GM11168 (cell line): ENCODE results near the gene SDF2L1.
"Not testable (repeated sequence)": the region's sequence is repeated elsewhere in the genome, so short reads cannot be mapped to it uniquely, and the experiment has no call there.

Experiments used
- in situ Hi-C: fragments of 300-500 bp; cut with MboI; formaldehyde crosslinking; loops from one replicate; pipeline ENCODE4 v1.12.0; 2022; ENCODE audit warnings: low sequenced_read_pairs; ENCODE audit not compliant: unreplicated experiment

Gene SDF2L1

DNA sequence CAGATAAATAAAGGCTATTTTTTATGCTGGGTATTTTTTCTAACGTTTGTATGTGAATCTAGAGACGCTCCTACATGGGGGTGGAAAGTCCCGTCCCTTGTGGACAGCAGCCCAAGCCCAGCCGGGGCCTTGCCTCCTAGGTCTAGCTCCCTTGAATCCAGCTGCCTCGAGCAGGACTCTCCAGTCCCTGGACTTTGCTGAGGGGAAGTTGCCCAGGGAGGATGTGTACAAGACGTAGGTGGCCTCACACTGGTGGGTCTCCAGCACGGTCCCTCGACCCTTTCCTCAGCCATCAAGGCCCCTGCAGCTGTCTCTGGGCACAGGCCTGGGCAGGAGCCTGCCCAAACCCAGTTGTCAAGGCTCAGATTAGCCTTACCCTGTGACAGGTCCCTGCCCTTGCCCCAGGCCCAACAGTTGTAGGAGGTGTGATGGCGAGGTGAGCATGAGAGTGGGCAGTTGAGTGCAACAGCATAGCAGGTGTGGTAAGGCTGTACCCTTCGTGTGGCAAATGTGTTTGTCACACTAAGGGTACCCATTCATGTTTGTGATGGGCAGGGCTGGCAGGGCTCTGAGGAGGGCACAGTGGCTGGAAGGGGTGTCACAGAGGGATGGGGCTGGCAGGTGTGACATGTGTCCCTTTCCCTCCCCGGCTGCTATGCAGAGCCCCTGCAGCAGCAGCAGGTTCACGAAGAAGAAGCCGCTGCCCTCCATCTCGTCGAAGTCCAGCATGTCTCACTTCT is 6.2 kb upstream of the SDF2L1 start:
- in situ Hi-C loops: no loop called here

DNA sequence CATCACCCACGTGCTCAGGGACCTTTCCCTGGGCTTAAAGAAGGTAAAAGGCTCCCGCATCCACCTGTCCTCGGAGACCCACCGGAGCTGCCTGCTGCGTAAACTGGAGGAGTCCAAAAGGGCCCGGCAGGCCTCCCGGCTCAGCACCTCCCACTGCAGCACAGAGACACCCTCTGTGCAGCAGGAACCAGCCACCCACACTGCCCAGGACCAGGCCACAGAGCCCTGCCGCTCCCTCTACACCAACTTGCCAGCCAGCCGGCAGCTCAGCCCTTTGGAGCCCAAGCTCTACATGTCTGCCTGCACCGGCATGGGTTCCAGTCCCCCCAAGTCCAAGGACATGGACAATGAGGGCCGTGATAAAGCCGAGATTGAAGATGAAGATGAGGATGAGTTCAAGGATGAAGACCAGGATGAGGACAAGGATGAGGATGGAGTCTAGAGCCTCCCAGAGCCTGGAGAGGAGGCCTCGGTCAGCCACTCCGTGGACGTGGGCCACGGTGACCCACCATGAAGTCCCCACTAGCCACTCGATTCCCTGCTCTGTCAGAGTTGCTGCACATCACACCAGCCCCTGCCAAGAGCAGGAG is 5.4 kb upstream of the SDF2L1 start:
- in situ Hi-C loops: no loop called here

GRCh38 chr22:21637450-21637849 is 4.7 kb upstream of the SDF2L1 start:
- in situ Hi-C loops: not testable (repeated sequence)

GRCh38 chr22:21639359-21639758 is 2.7 kb upstream of the SDF2L1 start:
- in situ Hi-C loops: no loop called here

DNA sequence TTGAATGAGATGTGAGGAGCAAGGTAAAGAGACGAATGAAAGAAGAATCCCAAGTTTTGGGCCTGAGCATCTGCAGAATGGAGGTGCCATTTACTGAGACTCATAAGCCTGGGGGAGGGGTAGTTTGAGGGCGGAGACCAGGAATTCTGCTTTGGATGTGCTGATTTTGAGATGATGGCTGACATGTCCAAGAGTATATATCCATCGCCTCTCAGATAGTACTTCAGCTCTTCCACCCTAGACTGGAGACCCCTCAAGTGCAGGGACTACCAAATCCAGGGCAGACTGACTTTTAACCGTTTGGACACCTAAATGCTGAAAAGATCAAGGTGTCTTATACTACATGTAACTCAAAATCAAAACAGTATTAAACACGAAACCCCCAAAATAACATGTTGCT is 1.3 kb upstream of the SDF2L1 start:
- in situ Hi-C loops: no loop called here

DNA sequence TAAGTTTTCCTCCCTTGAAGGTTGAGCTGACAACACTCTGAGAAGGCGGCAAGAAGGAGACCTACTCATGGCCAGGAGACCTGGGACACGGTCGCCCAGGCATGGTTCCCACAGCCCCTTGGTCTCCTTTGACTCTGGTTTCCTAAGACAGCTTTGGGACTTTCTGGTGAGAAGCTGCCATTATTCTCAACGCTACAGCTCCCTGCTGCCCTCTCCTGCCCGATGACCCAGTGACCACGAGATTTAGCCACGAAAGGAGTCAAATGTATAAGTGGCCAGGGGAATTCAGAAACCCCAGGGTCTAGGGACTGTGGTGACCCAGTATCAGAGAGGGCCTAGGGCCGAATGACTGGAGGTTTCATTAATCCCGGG is 699 bp upstream of the SDF2L1 start:
- in situ Hi-C loops: no loop called here

DNA sequence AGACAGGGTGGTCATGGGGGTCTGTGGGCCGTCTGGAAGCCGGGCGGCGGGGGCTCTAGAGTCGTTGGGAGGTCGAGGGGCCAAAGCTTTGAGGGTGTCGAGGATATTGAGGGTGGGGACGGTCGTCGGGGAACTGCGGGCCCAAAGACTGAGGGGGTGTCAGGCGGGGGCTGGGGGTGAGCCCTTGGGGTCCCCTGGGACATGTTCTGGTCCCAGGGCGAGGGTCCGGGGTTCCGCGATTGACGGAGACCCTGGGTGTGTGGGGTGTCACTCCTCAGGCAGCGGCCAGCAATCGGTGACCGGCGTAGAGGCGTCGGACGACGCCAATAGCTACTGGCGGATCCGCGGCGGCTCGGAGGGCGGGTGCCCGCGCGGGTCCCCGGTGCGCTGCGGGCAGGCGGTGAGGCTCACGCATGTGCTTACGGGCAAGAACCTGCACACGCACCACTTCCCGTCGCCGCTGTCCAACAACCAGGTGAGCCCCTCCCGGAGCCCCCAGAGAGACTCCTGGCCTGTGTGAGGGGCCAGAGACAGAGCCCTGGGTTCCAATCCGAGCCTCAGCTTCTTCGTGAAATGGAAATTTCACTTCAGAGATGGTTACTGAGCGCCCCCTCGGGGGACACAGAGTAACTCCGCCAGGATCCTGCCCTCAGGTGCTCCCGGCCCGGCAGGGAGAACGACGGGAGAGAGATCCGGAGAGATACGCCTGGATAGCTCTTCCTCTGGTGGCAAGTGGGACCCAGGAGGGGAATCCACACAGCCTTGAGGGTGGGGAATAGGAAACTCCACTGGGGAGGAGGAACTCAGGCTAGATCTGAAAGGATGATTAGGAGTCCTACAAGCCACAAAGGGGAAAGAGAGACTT is 714 bp downstream of the SDF2L1 start:
- in situ Hi-C loops: no loop called here

DNA sequence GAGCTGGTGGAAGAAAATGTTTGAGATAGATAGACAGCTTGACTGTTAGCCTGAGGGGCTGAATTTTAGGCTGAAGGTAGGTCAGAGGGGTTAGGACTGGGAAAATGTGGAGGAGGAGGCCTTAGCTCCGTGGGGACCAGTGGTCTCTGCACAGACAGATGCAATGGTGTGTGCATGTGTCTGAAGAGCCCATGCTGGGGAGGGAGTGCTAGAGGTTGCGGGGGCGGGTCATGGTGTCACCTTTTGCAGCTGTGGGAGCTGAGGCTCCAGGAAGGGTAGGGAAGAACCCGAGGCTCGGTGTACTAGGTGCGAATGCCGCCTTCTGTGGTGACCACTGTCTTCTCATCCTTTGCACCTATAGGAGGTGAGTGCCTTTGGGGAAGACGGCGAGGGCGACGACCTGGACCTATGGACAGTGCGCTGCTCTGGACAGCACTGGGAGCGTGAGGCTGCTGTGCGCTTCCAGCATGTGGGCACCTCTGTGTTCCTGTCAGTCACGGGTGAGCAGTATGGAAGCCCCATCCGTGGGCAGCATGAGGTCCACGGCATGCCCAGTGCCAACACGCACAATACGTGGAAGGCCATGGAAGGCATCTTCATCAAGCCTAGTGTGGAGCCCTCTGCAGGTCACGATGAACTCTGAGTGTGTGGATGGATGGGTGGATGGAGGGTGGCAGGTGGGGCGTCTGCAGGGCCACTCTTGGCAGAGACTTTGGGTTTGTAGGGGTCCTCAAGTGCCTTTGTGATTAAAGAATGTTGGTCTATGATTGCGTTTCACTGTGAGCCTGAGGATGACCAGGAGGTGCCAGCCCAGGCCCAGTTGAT is 1.6 kb downstream of the SDF2L1 start:
- in situ Hi-C loops: no loop called here

GRCh38 chr22:21645513-21645912 is 3.4 kb downstream of the SDF2L1 start:
- in situ Hi-C loops: not testable (repeated sequence)

DNA sequence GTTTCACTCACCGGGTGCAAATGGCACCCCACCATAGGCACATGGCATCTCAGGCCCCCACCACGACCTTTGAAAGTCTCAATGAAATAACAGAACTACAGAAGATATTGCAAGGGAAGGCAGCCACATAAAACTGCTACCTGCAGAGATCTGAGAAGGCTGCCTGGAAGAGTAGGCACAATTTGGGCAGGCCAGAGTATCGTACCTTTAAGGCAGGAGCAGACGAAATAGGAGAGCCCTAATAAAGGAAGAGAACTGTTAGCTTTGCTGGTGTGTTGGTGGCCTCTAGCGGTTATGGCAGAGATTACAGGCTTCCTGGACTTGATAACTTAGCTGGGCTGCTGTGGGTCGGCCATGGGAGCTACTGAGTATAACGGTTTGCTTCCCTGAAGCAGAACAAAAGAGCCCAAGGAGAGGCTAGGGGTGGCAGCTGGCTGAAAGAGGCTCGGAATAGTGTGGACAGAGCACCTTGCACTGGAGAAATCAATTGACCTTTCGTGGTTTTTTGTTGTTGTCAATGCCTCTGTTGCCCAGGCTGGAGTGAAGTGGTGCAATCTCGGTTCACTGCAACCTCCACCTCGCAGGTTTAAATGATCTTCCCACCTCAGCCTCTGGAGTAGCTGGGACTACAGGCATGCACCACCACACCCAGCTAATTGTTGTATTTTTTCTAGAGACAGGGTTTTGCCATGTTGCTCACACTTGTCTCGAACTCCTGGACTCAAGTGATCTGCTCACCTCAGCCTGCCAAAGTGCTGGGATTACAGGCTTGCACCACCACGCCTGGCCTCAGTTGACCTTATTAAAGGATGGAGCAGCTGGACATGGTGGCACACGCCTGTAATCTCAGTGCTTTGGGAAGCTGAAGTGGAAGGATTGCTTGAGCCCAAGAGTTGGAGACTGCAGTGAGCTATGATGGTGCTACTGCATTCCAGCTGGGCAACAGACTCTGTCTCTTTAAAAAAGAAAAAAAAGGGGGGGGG is 4.8 kb downstream of the SDF2L1 start:
- in situ Hi-C loops: no loop called here

DNA sequence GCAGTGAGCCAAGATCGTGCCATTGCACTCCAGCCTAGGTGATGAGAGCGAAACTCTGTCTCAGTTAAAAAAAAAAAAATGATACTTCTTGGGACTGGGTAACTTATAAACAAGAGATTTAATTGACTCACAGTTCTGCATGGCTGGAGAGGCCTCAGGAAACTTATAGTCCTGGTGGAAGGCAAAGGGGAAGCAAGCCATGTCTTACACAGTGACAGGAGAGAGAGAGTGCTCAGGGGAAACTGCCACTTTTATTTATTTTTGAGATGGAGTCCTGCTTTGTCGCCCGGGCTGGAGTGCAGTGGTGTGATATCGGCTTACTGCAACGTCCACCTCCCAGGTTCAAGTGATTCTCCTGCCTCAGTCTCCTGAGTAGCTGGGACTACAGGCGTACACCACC is 8.2 kb downstream of the SDF2L1 start:
- in situ Hi-C loops: no loop called here

GRCh38 chr22:21650823-21651520 is 8.9 kb downstream of the SDF2L1 start:
- in situ Hi-C loops: no loop called here

DNA sequence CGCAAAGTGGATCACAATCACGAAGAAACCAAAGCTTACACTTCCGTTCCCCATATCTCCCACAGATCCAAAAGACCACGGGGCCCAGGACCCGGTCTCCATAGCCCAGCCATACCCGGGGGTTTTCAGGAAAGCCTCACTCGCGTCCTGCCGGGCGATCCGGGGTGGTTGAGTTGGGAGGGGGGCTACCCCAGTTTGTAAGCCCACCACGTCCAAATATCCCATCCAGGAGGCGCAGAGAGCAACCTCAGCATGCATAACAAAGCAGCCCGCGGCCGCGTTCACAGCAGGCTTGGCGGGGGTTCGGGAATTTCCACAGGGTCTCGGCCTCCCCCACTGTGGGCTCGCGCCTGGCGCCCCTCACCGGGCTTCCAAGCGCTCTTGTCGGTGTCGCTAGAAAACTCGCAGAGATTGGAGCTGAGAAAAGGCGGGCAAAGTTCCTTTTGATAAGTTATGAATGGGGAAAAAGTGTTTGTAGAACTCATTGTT is 9.5 kb downstream of the SDF2L1 start:
- in situ Hi-C loops: no loop called here

- in situ Hi-C loops: no loop called here
These were observed 10.0 kb downstream of the SDF2L1 start for GRCh38 chr22:21652010-21652546.

DNA sequence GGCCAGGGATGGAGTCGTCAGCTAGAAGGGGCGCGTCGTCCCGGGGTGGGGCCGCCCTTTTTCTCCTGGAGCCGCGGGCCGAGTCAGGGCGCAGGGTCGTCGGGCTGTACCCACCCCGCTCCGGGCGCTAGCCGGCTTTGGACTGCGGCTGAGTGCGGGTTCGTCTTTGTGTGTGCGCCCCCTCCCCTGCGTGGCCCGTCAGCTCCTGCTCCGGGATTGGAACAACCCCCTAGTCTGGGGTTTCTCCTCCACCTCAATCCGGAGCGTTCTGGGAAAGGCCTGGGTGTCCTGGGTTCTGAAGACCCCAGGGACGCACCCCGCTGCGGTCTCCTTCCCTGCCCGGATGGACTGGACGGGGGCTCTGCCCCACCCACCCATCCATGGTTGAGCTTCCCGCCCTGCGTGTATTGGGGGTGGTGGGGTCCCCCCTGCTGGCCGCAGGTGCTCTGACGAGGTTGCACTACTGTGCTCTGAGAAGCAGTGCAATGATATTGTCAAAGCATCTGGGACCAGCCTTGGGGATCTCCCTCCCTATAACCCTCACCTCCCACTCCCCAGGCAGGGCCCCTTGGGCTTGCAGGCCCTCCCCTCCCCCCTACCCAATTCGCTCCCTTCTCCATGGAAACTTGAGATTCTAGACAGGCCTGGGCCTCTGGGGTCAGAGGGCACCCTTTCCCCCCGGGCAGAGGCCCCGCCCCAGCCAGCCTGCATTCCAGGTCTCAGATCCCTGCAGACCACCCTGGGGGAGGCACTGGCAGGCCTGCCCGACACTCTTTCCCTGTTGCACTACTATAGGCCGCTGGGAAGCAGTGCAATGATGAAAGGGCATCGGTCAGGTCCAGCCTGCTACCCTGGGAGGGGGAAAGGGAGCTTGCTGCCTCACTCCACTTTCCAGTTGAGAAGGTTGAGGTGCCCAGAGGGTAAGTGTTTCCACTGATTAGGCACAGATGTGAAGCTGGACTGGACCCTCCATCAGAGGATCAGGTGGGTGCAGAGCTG is 10.7 kb downstream of the SDF2L1 start:
- in situ Hi-C loops: no loop called here

DNA sequence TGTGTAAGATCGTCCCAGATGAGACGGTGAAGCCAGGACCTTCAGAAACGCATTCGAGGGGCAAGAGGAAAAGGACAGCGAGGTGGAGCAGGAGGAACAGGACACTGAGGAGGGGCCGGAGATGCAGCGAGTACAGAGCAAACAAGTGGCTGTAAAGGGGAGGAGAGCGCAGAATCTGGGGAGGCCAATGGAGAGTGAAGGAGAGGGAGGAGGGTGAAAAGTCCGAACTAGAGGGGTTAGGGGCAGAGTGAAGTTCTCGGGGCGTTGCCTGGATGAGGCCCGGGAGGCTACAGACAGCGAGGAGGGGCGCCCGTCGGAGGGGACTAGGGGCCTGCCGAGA is 14.9 kb downstream of the SDF2L1 start:
- in situ Hi-C loops: no loop called here

DNA sequence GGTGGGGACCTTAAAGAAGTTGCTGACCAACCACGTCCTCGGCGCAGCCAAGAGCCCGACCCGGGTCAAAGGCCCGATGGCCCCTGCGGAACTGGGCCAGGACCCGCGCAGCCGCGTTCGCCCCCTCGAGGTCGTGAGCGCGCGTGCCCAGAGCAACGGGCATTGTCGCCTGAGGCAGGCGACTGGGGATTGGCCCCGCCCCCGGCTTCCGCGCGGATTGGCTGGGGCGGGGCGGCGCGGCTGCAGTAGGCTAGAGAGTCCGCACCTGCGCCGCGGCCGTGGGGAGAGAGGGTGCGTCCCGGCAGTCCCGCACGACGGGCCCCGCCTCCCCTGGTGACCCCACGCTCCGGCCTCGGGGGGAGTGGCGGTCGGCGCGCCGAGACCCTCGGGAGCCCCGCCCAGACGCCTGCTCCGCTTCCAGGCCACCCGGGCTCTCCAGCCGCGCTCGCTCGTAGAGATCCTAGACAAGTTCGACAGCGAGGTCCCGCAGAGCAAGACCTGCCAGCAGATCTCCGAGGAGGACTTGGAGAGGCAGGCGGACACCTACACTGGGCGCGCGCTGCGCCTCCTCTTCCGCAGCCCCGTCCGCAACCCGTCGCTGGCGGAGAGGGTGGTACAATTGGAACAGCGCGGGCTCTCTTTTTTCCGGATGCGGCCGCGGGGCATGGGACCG is 15.4 kb downstream of the SDF2L1 start:
- in situ Hi-C loops: no loop called here
